IMR-90 (cell line): ENCODE data around the gene CNNM2.
"Not testable (repeated sequence)": the region's sequence is repeated elsewhere in the genome, so short reads cannot be mapped to it uniquely, and the experiment has no call there.

Experiments used
- BHLHE40 ChIP-seq: fragments of 150-350 bp; IDR thresholded peaks from 2 replicates; pipeline ENCODE4 v1.6.1; 2016; ENCODE audit warnings: mild to moderate bottlenecking, low read depth, low read length
- CEBPB ChIP-seq: IDR thresholded peaks from 2 replicates; pipeline ENCODE4 v1.6.1; 2012; ENCODE audit warnings: low read depth, low read length, improper control_type of control experiment
- CHD1 ChIP-seq: IDR thresholded peaks from 2 replicates; pipeline ENCODE4 v1.6.1; 2012; ENCODE audit warnings: low read depth, low read length, improper control_type of control experiment
- FOS ChIP-seq: fragments of 150-350 bp; IDR thresholded peaks from 2 replicates; pipeline ENCODE4 v1.6.1; 2016; ENCODE audit warnings: low read depth, low read length
- MAFK ChIP-seq: IDR thresholded peaks from 2 replicates; pipeline ENCODE4 v1.6.1; 2012; ENCODE audit warnings: low read depth, low read length, improper control_type of control experiment
- NFE2L2 ChIP-seq: fragments of 150-350 bp; IDR thresholded peaks from 2 replicates; pipeline ENCODE4 v1.6.1; 2016; ENCODE audit warnings: low read depth, mild to moderate bottlenecking, low read length
- POLR2A ChIP-seq: IDR thresholded peaks from 2 replicates; pipeline ENCODE4 v1.6.1; 2012; ENCODE audit warnings: mild to moderate bottlenecking, low read depth, low read length
- RAD21 ChIP-seq: IDR thresholded peaks from 2 replicates; pipeline ENCODE4 v1.6.1; 2012; ENCODE audit warnings: low read length, improper control_type of control experiment
- RCOR1 ChIP-seq: IDR thresholded peaks from 2 replicates; pipeline ENCODE4 v1.6.1; 2012; ENCODE audit warnings: mild to moderate bottlenecking, low read length, improper control_type of control experiment; ENCODE audit not compliant: insufficient replicate concordance
- RFX5 ChIP-seq: IDR thresholded peaks from 2 replicates; pipeline ENCODE4 v1.8.0; 2012; ENCODE audit warnings: low read depth, mild to moderate bottlenecking, low read length, moderate library complexity
- SMC3 ChIP-seq: fragments of 150-350 bp; IDR thresholded peaks from 2 replicates; pipeline ENCODE4 v1.6.1; 2016; ENCODE audit warnings: low read depth, mild to moderate bottlenecking, antibody characterized with exemption, low read length, moderate library complexity
- USF2 ChIP-seq: fragments of 150-350 bp; IDR thresholded peaks from 2 replicates; pipeline ENCODE4 v1.6.1; 2017; ENCODE audit warnings: mild to moderate bottlenecking, antibody characterized with exemption, low read length, low read depth
- TF ChIP-seq, protein P1 (sequence below): conservative IDR thresholded peaks from 2 replicates; pipeline ENCODE4 v1.5.1; 2012; ENCODE audit warnings: mild to moderate bottlenecking, low read depth, low read length, improper control_type of control experiment
- TF ChIP-seq, protein P2 (sequence below): fragments of 150-350 bp; IDR thresholded peaks from 2 replicates; pipeline ENCODE4 v1.6.1; 2016; ENCODE audit warnings: low read depth, mild to moderate bottlenecking, low read length, moderate library complexity, borderline replicate concordance

GRCh38 chr10:102964064-102964463 lies 46.0 kb downstream of the CNNM2 start:
- TF ChIP-seq POLR2A, FOS, RAD21, CEBPB, BHLHE40, USF2, MAFK, CHD1, SMC3, RCOR1, NFE2L2, RFX5: not testable (repeated sequence)
- TF ChIP-seq, protein P1, sequence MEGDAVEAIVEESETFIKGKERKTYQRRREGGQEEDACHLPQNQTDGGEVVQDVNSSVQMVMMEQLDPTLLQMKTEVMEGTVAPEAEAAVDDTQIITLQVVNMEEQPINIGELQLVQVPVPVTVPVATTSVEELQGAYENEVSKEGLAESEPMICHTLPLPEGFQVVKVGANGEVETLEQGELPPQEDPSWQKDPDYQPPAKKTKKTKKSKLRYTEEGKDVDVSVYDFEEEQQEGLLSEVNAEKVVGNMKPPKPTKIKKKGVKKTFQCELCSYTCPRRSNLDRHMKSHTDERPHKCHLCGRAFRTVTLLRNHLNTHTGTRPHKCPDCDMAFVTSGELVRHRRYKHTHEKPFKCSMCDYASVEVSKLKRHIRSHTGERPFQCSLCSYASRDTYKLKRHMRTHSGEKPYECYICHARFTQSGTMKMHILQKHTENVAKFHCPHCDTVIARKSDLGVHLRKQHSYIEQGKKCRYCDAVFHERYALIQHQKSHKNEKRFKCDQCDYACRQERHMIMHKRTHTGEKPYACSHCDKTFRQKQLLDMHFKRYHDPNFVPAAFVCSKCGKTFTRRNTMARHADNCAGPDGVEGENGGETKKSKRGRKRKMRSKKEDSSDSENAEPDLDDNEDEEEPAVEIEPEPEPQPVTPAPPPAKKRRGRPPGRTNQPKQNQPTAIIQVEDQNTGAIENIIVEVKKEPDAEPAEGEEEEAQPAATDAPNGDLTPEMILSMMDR, result not testable (repeated sequence)
- TF ChIP-seq, protein P2, sequence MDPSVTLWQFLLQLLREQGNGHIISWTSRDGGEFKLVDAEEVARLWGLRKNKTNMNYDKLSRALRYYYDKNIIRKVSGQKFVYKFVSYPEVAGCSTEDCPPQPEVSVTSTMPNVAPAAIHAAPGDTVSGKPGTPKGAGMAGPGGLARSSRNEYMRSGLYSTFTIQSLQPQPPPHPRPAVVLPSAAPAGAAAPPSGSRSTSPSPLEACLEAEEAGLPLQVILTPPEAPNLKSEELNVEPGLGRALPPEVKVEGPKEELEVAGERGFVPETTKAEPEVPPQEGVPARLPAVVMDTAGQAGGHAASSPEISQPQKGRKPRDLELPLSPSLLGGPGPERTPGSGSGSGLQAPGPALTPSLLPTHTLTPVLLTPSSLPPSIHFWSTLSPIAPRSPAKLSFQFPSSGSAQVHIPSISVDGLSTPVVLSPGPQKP, result not testable (repeated sequence)
